ENCODE data around the gene DNAH11. TPM values are rescaled to one million over a fixed set of nuclear protein-coding genes. Genes with fewer than 3 reads are reported as not detected.

The DNAH11 gene
- total and polyA plus RNA-seq, 4 experiments from 2014 or later = 0.06 TPM; not detected in 3

DNA sequence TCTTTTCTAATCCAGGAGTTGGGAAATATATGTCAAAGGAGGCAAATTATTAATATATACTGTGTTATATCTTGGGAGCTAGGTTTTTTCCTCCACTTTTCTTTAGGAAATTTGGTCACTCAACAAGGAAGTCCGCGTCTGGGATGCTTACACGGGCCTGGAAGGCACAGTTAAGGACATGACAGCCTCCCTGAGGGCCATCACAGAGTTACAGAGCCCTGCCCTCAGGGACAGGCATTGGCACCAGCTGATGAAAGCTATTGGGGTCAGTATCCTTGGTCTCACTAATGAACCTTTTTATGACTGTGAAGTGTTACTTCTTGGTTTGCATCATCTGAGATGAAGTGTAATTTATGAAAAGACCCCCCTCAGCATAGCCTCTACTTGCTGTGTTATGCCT is 74.7 kb downstream of the DNAH11 start:
- H3K36me3 Mint-ChIP-seq = no peaks in the 10 kb centered on the region
- no peak for DNase-seq
- H3K4me3 Mint-ChIP-seq = no peak overlapping the region
- H3K9me3 ChIP-seq (ENCODE audit: control insufficient read depth in 1 of 2, low read length in 2 of 2) = no peaks in the 10 kb centered on the region
- no peaks in the 10 kb centered on the region for H3K4me1 ChIP-seq (ENCODE audit: insufficient read depth, low read length)
- H3K27ac Mint-ChIP-seq = no peak overlapping the region
- ChIA-PET CTCF (ENCODE audit: partially characterized antibody) (no interaction called here), POLR2A (ENCODE audit: partially characterized antibody) (no interaction called here)
- H3K4me3 ChIP-seq (ENCODE audit: low read length in 2 of 2) = no peak overlapping the region
- intact Hi-C loops (cut with micrococcal nuclease) = no loop called here
- peaks cover 0 to 4% of the 10 kb centered on the region in 2 donors for H3K27me3 Mint-ChIP-seq
- no peaks in the 10 kb centered on the region for H3K27me3 ChIP-seq (ENCODE audit: insufficient read depth, low read length)
- no peaks in the 10 kb centered on the region for H3K36me3 ChIP-seq (ENCODE audit: insufficient read depth, low read length)
- no peak overlapping the region for H3K27ac ChIP-seq (ENCODE audit: low read depth, low read length)
- H3K9me3 Mint-ChIP-seq = peaks cover 0 to 7% (median 3%) of the 10 kb centered on the region in 8 donors
- H3K4me1 Mint-ChIP-seq = no peaks in the 10 kb centered on the region

DNA sequence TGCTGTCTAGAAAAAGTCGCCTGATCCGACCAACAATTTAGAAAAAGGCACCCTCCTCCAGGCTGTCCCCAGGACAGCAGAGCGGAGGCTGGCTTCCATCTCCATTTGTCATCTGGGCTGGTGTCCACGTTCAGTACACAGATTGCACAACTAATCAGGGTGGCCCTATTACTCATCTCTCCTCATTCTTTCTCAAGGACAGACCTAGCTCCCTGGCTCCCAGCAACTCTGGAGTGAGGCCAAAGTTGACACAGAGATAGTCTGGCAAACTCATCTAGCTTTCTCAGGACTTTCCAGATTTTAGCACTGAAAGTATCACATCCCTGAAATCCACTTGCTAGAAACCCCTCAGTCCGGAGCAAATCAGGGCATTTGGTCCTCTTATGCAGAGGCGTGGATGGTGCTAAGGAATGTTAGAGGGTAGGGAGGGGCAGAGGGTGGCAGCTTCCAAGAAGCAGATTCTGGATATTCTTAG is 75.1 kb downstream of the DNAH11 start:
- Mint-ChIP-seq H3K4me3 (no peak overlapping the region), H3K9me3 (peaks cover 0 to 7% (median 3%) of the 10 kb centered on the region in 8 donors), H3K36me3 (no peaks in the 10 kb centered on the region), H3K4me1 (no peaks in the 10 kb centered on the region), H3K27me3 (peaks cover 0 to 4% of the 10 kb centered on the region in 2 donors), H3K27ac (no peak overlapping the region)
- no peak for DNase-seq
- intact Hi-C loops (cut with micrococcal nuclease) = no loop called here
- CTCF ChIA-PET (ENCODE audit: partially characterized antibody) = no interaction called here
- Histone ChIP-seq H3K27me3 (ENCODE audit: insufficient read depth, low read length) (no peaks in the 10 kb centered on the region), H3K27ac (ENCODE audit: low read depth, low read length) (no peak overlapping the region), H3K9me3 (ENCODE audit: control insufficient read depth in 1 of 2, low read length in 2 of 2) (no peaks in the 10 kb centered on the region), H3K4me1 (ENCODE audit: insufficient read depth, low read length) (no peaks in the 10 kb centered on the region), H3K4me3 (ENCODE audit: low read length in 2 of 2) (no peak overlapping the region), H3K36me3 (ENCODE audit: insufficient read depth, low read length) (no peaks in the 10 kb centered on the region)
- POLR2A ChIA-PET (ENCODE audit: partially characterized antibody) = no interaction called here

DNA sequence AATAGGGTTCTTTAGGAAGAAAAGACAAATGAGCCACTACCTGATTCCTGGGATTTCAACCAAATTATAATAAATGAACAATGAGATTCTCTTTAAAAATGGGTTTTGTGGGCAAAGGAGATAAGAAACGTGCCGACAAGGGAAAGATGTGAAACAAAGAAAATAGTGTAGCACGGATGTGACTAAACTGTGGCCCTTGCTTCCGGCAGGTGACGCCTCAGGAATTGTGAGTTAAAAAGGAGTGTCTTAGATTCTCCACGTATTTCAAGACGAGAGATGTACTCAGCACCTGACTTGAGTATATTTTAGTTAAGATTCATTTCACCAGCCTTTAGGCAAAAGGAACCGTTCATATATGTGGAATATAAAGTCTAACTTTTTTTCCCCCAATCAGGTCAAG is 75.9 kb downstream of the DNAH11 start:
- H3K27ac ChIP-seq (ENCODE audit: low read depth, low read length) = no peak overlapping the region
- intact Hi-C loops (cut with micrococcal nuclease) = no loop called here
- POLR2A ChIA-PET (ENCODE audit: partially characterized antibody) = no interaction called here
- H3K27me3 ChIP-seq (ENCODE audit: insufficient read depth, low read length) = no peaks in the 10 kb centered on the region
- no peak overlapping the region for H3K27ac Mint-ChIP-seq
- no peaks in the 10 kb centered on the region for H3K4me1 Mint-ChIP-seq
- H3K36me3 Mint-ChIP-seq = no peaks in the 10 kb centered on the region
- DNase-seq = no peak
- no peaks in the 10 kb centered on the region for H3K9me3 ChIP-seq (ENCODE audit: control insufficient read depth in 1 of 2, low read length in 2 of 2)
- CTCF ChIA-PET (ENCODE audit: partially characterized antibody) = no interaction called here
- H3K4me3 ChIP-seq (ENCODE audit: low read length in 2 of 2) = no peak overlapping the region
- no peaks in the 10 kb centered on the region for H3K4me1 ChIP-seq (ENCODE audit: insufficient read depth, low read length)
- H3K4me3 Mint-ChIP-seq = no peak overlapping the region
- peaks cover 0 to 7% (median 3%) of the 10 kb centered on the region in 8 donors for H3K9me3 Mint-ChIP-seq
- no peaks in the 10 kb centered on the region for H3K36me3 ChIP-seq (ENCODE audit: insufficient read depth, low read length)
- peaks cover 0 to 4% of the 10 kb centered on the region in 2 donors for H3K27me3 Mint-ChIP-seq

DNA sequence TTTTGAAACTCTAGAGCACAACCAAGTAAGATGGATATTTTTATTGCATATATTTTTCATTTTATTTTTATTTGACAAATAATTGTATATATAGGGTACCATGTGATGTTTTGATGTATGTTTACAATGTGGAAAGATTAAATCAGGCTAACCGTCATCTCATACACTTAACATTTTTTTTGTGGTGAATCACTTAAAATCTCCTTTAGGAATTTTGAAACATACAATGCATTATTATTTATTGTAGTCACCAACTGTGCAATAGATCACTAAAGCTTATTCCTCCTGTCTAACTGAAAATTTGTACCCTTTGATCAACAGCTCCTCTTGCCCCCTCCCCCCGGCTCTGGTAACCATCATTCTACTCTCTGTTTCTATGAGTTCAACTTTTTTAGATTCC is 77.2 kb downstream of the DNAH11 start:
- Mint-ChIP-seq H3K27ac (no peak overlapping the region), H3K9me3 (peaks cover 0 to 7% (median 3%) of the 10 kb centered on the region in 8 donors), H3K36me3 (no peaks in the 10 kb centered on the region), H3K4me3 (no peak overlapping the region), H3K27me3 (peaks cover 0 to 4% of the 10 kb centered on the region in 2 donors), H3K4me1 (no peaks in the 10 kb centered on the region)
- no peak for DNase-seq
- Histone ChIP-seq H3K27ac (ENCODE audit: low read depth, low read length) (no peak overlapping the region), H3K4me3 (ENCODE audit: low read length in 2 of 2) (no peak overlapping the region), H3K9me3 (ENCODE audit: control insufficient read depth in 1 of 2, low read length in 2 of 2) (no peaks in the 10 kb centered on the region), H3K36me3 (ENCODE audit: insufficient read depth, low read length) (no peaks in the 10 kb centered on the region), H3K27me3 (ENCODE audit: insufficient read depth, low read length) (no peaks in the 10 kb centered on the region), H3K4me1 (ENCODE audit: insufficient read depth, low read length) (no peaks in the 10 kb centered on the region)
- CTCF ChIA-PET (ENCODE audit: partially characterized antibody) = no interaction called here
- intact Hi-C loops (cut with micrococcal nuclease) = no loop called here
- POLR2A ChIA-PET (ENCODE audit: partially characterized antibody) = no interaction called here

DNA sequence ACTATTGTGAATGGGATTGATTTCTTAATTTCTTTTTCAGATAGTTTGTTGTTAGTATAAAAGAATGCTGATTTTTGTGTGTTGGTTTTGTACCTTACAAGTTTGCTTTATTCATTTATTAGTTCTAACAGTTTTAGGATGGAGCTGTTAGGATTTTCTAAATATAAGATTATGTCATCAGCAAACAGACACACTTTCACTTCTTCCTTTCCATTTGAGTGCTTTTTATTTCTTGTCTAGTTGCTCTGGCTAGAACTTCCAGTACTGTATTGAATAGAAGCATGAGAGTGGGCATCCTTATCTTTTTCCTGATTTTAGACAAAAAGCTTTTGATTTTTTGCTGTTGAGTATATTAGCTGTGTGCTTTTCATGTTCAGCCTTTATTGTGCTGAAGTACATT is 81.5 kb downstream of the DNAH11 start:
- no peak overlapping the region for H3K4me3 ChIP-seq (ENCODE audit: low read length in 2 of 2)
- no peaks in the 10 kb centered on the region for H3K9me3 ChIP-seq (ENCODE audit: control insufficient read depth in 1 of 2, low read length in 2 of 2)
- no peaks in the 10 kb centered on the region for H3K27me3 Mint-ChIP-seq
- ChIA-PET POLR2A (ENCODE audit: partially characterized antibody) (no interaction called here), CTCF (ENCODE audit: partially characterized antibody) (no interaction called here)
- H3K27ac ChIP-seq (ENCODE audit: low read depth, low read length) = no peak overlapping the region
- intact Hi-C loops (cut with micrococcal nuclease) = no loop called here
- no peaks in the 10 kb centered on the region for H3K27me3 ChIP-seq (ENCODE audit: insufficient read depth, low read length)
- no peaks in the 10 kb centered on the region for H3K4me1 ChIP-seq (ENCODE audit: insufficient read depth, low read length)
- H3K27ac Mint-ChIP-seq = no peak overlapping the region
- H3K36me3 ChIP-seq (ENCODE audit: insufficient read depth, low read length) = no peaks in the 10 kb centered on the region
- H3K9me3 Mint-ChIP-seq = peaks cover 0 to 10% (median 4%) of the 10 kb centered on the region in 8 donors
- no peak overlapping the region for H3K4me3 Mint-ChIP-seq
- no peaks in the 10 kb centered on the region for H3K36me3 Mint-ChIP-seq
- no peak for DNase-seq
- no peaks in the 10 kb centered on the region for H3K4me1 Mint-ChIP-seq

DNA sequence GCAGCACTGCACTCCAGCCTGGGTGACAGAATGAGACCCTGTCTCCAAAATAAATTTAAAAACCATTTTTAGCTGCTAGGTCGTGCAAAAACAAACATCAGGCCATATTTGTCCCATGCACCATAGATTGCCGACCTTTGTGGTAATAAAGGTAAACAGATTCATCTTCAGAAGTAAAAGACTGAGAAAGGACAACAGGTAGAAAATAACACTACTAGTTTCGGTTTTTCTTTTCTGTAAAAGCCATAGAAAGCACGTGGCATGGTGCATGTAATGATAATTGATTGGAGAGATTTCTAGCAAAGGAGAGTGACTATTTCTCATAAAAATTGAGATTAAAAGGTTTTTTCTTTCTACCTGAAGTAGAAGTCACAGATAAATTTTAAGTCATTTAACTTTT is 93.9 kb downstream of the DNAH11 start:
- Mint-ChIP-seq H3K4me3 (no peak overlapping the region), H3K9me3 (peaks cover 0 to 9% (median 4%) of the 10 kb centered on the region in 8 donors), H3K36me3 (no peaks in the 10 kb centered on the region), H3K27ac (no peak overlapping the region), H3K27me3 (peaks cover 1 to 15% of the 10 kb centered on the region in 2 donors), H3K4me1 (peaks cover 0 to 3% (median under 1%) of the 10 kb centered on the region in 4 donors)
- Histone ChIP-seq H3K4me3 (ENCODE audit: low read length in 2 of 2) (no peak overlapping the region), H3K27me3 (ENCODE audit: insufficient read depth, low read length) (no peaks in the 10 kb centered on the region), H3K36me3 (ENCODE audit: insufficient read depth, low read length) (no peaks in the 10 kb centered on the region), H3K4me1 (ENCODE audit: insufficient read depth, low read length) (no peaks in the 10 kb centered on the region), H3K27ac (ENCODE audit: low read depth, low read length) (no peak overlapping the region), H3K9me3 (ENCODE audit: control insufficient read depth in 1 of 2, low read length in 2 of 2) (no peaks in the 10 kb centered on the region)
- ChIA-PET POLR2A (ENCODE audit: partially characterized antibody) (no interaction called here), CTCF (ENCODE audit: partially characterized antibody) (no interaction called here)
- intact Hi-C loops (cut with micrococcal nuclease) = no loop called here
- DNase-seq = no peak

DNA sequence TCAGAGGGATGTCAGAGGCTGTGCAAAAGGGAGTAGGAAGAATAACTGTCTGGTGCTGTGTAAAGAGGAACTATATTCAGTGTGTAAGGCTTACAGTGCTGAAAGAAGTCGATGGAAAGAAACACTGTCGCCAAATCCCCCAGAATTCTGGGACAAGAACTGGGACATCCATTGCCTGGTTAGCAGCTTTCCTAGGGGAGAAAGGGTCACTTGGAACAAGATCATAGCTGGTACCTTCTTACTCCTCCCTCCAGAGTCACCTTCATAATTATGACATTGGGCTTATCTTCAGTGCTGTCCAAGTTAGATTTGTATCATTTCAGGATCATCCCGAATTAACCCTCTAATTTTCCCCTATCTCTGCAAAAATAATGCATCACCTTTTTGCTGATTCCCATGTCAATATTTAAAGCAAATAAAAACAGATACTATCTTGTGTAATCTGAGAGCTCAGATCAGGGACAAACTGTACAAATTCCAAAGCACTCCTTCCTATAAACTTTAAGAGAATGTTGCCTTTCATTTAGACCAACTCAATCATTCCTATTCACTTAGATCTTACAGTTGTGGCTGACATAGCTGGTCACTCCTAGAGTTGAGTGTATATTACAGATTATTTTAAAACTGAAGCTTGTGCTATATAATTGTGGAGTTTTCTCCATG is 96.5 kb downstream of the DNAH11 start:
- ChIA-PET CTCF (ENCODE audit: partially characterized antibody) (no interaction called here), POLR2A (ENCODE audit: partially characterized antibody) (no interaction called here)
- peaks cover 3 to 17% of the 10 kb centered on the region in 2 donors for H3K27me3 Mint-ChIP-seq
- H3K27ac Mint-ChIP-seq = no peak overlapping the region
- Histone ChIP-seq H3K27ac (ENCODE audit: low read depth, low read length) (no peak overlapping the region), H3K9me3 (ENCODE audit: control insufficient read depth in 1 of 2, low read length in 2 of 2) (no peaks in the 10 kb centered on the region), H3K27me3 (ENCODE audit: insufficient read depth, low read length) (no peaks in the 10 kb centered on the region), H3K36me3 (ENCODE audit: insufficient read depth, low read length) (no peaks in the 10 kb centered on the region), H3K4me3 (ENCODE audit: low read length in 2 of 2) (no peak overlapping the region), H3K4me1 (ENCODE audit: insufficient read depth, low read length) (no peaks in the 10 kb centered on the region)
- H3K9me3 Mint-ChIP-seq = peaks cover 0 to 2% (median 0%) of the 10 kb centered on the region in 8 donors
- DNase-seq = no peak
- intact Hi-C loops (cut with micrococcal nuclease) = no loop called here
- H3K4me1 Mint-ChIP-seq = peaks cover 0 to 3% (median under 1%) of the 10 kb centered on the region in 4 donors
- H3K4me3 Mint-ChIP-seq = no peak overlapping the region
- H3K36me3 Mint-ChIP-seq = no peaks in the 10 kb centered on the region
